NCI-H2171 (cell line): ENCODE data around the gene ZNF804B.

Source experiments
- DNase-seq: peaks from one replicate; lab custom pipeline; 2025; lab: John Stamatoyannopoulos, UW

The ZNF804B gene

GRCh38 chr7:88967432-88967831, 207.9 kb downstream of the ZNF804B start:
- DNase-seq: no peak

GRCh38 chr7:88969167-88969566, 209.7 kb downstream of the ZNF804B start:
- DNase-seq: no peak

GRCh38 chr7:88985295-88985694, 225.8 kb downstream of the ZNF804B start:
- DNase-seq: no peak

- no peak for DNase-seq
Measured at GRCh38 chr7:89001306-89001705, 241.8 kb downstream of the ZNF804B start.

GRCh38 chr7:89002981-89003956, 243.8 kb downstream of the ZNF804B start:
- no peak for DNase-seq

GRCh38 chr7:89012016-89012415, 252.5 kb downstream of the ZNF804B start:
- DNase-seq: no peak

- no peak for DNase-seq
Measured at GRCh38 chr7:89017695-89018094, 258.2 kb downstream of the ZNF804B start.

- DNase-seq: no peak
Measured at GRCh38 chr7:89021741-89022140, 262.2 kb downstream of the ZNF804B start.

GRCh38 chr7:89023206-89023605, 263.7 kb downstream of the ZNF804B start:
- no peak for DNase-seq

- no peak for DNase-seq
Measured at GRCh38 chr7:89023877-89024276, 264.4 kb downstream of the ZNF804B start.

- no peak for DNase-seq
Measured at GRCh38 chr7:89027781-89028180, 268.3 kb downstream of the ZNF804B start.

GRCh38 chr7:89028319-89028718, 268.8 kb downstream of the ZNF804B start:
- DNase-seq: no peak

- DNase-seq: no peak
Measured at GRCh38 chr7:89029864-89030263, 270.4 kb downstream of the ZNF804B start.

- no peak for DNase-seq
Measured at GRCh38 chr7:89041240-89041639, 281.7 kb downstream of the ZNF804B start.

- peak; percentile 31 for DNase-seq
Measured at GRCh38 chr7:89042940-89043339, 283.4 kb downstream of the ZNF804B start.

- DNase-seq: no peak
Measured at GRCh38 chr7:89049043-89049442, 289.5 kb downstream of the ZNF804B start.

GRCh38 chr7:89053130-89053529, 293.6 kb downstream of the ZNF804B start:
- no peak for DNase-seq

- no peak for DNase-seq
Measured at GRCh38 chr7:89054361-89054760, 294.9 kb downstream of the ZNF804B start.

GRCh38 chr7:89060234-89060633, 300.7 kb downstream of the ZNF804B start:
- no peak for DNase-seq

- no peak for DNase-seq
Measured at GRCh38 chr7:89064831-89065230, 305.3 kb downstream of the ZNF804B start.

- DNase-seq: no peak
Measured at GRCh38 chr7:89067048-89067447, 307.5 kb downstream of the ZNF804B start.

GRCh38 chr7:89072081-89072480, 312.6 kb downstream of the ZNF804B start:
- DNase-seq: no peak

- no peak for DNase-seq
Measured at GRCh38 chr7:89073776-89074175, 314.3 kb downstream of the ZNF804B start.

GRCh38 chr7:89077992-89078391, 318.5 kb downstream of the ZNF804B start:
- no peak for DNase-seq
